Epidermal melanocyte (primary cell): Measurements from ENCODE around the gene TMEM238.
A peak's percentile ranks its signal among the peaks of the same experiment; 100 is the strongest.
"Not testable (repeated sequence)": the region's sequence is repeated elsewhere in the genome, so short reads cannot be mapped to it uniquely, and the experiment has no call there.

ENCODE experiments used
- DNase-seq: peaks from one replicate; pipeline ENCODE4 v3.0.0; 2011; ENCODE audit warnings: low spot score; ENCODE audit not compliant: insufficient read length

Gene TMEM238

DNA sequence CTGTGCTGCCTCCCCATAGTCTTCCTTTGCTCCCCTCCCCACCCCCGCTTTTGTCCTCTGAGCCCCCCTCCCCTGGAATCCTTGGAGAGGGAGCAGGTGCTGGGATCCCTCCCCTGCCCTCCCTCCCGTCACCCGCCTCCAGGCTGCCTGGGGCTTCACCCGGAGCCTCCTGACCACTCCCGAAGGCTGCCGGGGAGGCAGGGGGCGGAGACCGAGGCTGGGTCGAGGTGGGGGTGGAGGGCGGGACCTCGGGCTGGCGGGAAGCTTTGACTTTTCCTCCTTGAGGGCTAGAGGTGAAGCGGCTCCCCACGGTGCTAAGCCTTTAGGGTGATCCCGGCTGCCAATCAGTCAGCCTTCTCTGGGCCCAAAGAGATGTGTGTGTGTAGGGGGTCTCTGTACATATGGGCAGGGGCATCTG, 42.9 kb downstream of the TMEM238 start:
- peak; percentile 94 for DNase-seq

DNA sequence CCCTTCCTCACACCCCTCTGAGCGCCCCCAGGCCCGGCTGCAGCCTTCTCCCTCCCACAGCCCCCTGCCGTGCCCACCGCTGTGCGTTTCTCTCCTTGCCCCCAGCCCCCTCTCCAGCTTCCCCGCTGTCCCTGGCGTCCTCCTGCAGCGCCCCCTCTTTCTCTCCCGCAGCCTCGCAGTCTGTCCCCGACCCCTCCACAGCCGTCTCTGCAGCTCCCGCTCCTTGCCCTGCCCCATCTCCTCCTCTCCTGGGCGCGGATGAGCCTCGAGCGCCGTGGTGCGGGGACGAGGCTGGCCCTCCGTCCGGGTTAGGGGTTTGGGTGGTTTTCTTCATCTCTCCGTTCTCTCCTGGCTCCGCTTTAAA, 43.3 kb downstream of the TMEM238 start:
- DNase-seq = no peak

- DNase-seq = no peak
Measured at GRCh38 chr19:55339889-55340783, 44.0 kb downstream of the TMEM238 start.

GRCh38 chr19:55339105-55339888, 44.8 kb downstream of the TMEM238 start, which contains the start of gene KMT5C:
TSS of gene KMT5C (plus strand) at chr19:55339876. CDS start at chr19:55341937, 2,061 bp downstream.
- peak; percentile 98 for DNase-seq

DNA sequence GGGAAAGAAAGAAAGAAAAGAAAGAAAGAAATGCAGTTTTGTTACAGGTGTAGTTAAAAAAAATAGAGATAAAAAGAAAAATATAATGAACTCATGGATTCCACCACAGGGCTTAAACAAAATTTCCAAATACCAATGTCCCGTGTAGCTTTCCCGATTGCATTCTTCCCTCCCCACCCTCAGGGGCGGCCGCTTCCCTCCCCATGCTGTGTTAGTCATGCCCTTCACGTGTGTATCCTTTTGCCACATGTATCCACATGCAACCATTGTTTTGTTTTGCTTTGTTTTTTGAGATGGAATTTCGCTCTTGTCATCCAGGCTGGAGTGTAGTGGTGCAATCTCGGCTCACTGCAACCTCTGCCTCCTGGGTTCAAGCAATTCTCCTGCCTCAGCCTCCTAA, 48.0 kb downstream of the TMEM238 start:
- no peak for DNase-seq

DNA sequence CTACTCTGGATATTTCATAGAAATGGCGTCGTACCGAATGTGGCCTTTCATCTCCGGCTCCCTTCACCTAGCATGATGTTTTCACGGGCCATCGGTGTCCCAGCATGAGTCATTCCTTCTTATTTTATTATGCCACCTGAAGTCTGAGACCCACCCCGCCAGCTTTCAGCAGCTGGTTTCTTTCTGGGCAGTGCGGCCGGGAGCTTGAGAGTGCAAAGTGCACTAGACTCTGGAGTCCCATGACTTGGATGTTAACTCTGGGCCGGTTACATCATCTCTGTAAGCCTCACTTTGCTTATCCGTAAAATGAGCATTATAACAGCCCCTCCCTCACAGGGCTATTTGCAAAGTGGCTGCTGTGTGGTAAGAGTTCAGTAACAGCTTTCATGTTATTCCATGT, 50.2 kb downstream of the TMEM238 start:
- no peak for DNase-seq

DNA sequence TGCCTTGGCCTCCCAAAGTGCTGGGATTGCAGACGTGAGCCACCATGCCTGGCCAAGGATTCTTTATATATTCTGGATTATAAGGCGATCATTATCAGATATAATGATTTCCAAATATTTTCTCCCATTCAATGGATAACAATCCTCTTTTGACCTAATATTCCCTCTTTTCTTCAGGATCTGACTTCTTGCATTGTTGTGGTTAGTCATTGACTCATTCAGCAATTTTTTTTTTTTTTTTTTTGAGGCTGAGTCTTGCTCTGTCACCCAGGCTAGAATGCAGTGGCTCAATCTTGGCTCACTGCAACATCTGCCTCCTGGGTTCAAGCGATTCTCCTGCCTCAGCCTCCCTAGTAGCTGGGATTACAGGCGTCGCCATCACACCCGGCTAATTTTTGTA, 54.3 kb downstream of the TMEM238 start:
- not testable (repeated sequence) for DNase-seq
